OCI-LY3 (cell line): ENCODE results near the gene FMN1.

Experiments
- H2AFZ ChIP-seq: fragments of 200-600, 300-600 bp; shearing (Covaris generic); 2 replicates; pipeline ENCODE4 v1.6.0; 2014; ENCODE audit warnings: antibody characterized with exemption, low read depth, low read length
- H3K27ac ChIP-seq: fragments of 200-600, 300-600 bp; sonication (generic); 2 replicates; pipeline ENCODE4 v1.5.1; 2014; ENCODE audit warnings: mild to moderate bottlenecking, low read length, moderate library complexity, mixed read lengths
- H3K27me3 ChIP-seq: fragments of 200-600, 300-600 bp; sonication (generic); 2 replicates; pipeline ENCODE4 v1.6.1; 2014; ENCODE audit warnings: low read depth, low read length, mixed read lengths
- H3K36me3 ChIP-seq: fragments of 200-600, 300-600 bp; sonication (generic); replicated peaks from 2 replicates; pipeline ENCODE3; 2014; ENCODE audit warnings: low read depth, low read length, mixed read lengths
- H3K4me1 ChIP-seq: fragments of 300-600, 200-600 bp; sonication (generic); 2 replicates; pipeline ENCODE4 v1.6.1; 2014; ENCODE audit warnings: low read length, mixed read lengths
- H3K4me2 ChIP-seq: fragments of 200-600, 300-600 bp; sonication (generic); 2 replicates; pipeline ENCODE4 v1.6.1; 2014; ENCODE audit warnings: low read length, mixed read lengths
- H3K4me3 ChIP-seq: fragments of 300-600, 200-600 bp; sonication (generic); 2 replicates; pipeline ENCODE4 v1.5.1; 2014; ENCODE audit warnings: antibody characterized with exemption, mild to moderate bottlenecking, low read length, moderate library complexity
- H3K79me2 ChIP-seq: fragments of 300-600, 200-600 bp; shearing (Covaris generic); 2 replicates; pipeline ENCODE4 v1.6.1; 2014; ENCODE audit warnings: mild to moderate bottlenecking, low read length, mixed read lengths
- H3K9ac ChIP-seq: fragments of 300-600, 200-600 bp; shearing (Covaris generic); 2 replicates; pipeline ENCODE4 v1.6.0; 2014; ENCODE audit warnings: mild to moderate bottlenecking, low read length, moderate library complexity
- H3K9me3 ChIP-seq: fragments of 200-600, 300-600 bp; shearing (Covaris generic); 2 replicates; pipeline ENCODE4 v1.6.1; 2014; ENCODE audit warnings: low read length, mixed read lengths; ENCODE audit not compliant: insufficient read depth
- H4K20me1 ChIP-seq: fragments of 200-600, 300-600 bp; sonication (generic); 2 replicates; pipeline ENCODE4 v1.6.1; 2016; ENCODE audit warnings: low read length, mixed read lengths; ENCODE audit not compliant: insufficient read depth
- CTCF ChIP-seq: fragments of 200-600, 300-600 bp; sonication (generic); IDR thresholded peaks from 2 replicates; pipeline ENCODE4 v1.5.1; 2014; ENCODE audit warnings: antibody characterized with exemption, low read length, low read depth
- EZH2phosphoT487 ChIP-seq: fragments of 200-600 bp; shearing (Covaris generic); IDR thresholded peaks from 2 replicates; pipeline ENCODE4 v1.6.1; 2018; ENCODE audit warnings: antibody characterized with exemption, mixed run types, low read depth

The FMN1 gene

GRCh38 chr15:33068511-33068990, 126.0 kb downstream of the FMN1 start:
- H3K9ac ChIP-seq = no peak overlapping the region
- H3K4me1 ChIP-seq = no peaks in the 10 kb centered on the region

GRCh38 chr15:33068007-33068481, 126.5 kb downstream of the FMN1 start:
- Histone ChIP-seq H3K4me2 (peak overlapping the region; percentile 43), H3K4me3 (peak overlapping the region; percentile 49), H3K9ac (no peak overlapping the region), H4K20me1 (no peaks in the 10 kb centered on the region), H3K79me2 (no peaks in the 10 kb centered on the region), H3K27me3 (peaks cover 50% of the 10 kb centered on the region), H3K9me3 (no peaks in the 10 kb centered on the region), H3K27ac (no peak overlapping the region), H3K4me1 (no peaks in the 10 kb centered on the region), H2AFZ (0 out of 2 replicates have a peak overlapping the region, but pooled peaks have one; percentile 0), H3K36me3 (no peaks in the 10 kb centered on the region)
- no peak for TF ChIP-seq EZH2phosphoT487
- TF ChIP-seq CTCF = no peak

More at GRCh38 chr15:33068511-33068990, 126.0 kb downstream of the FMN1 start:
- Histone ChIP-seq H3K27me3 (peaks cover 49% of the 10 kb centered on the region), H4K20me1 (no peaks in the 10 kb centered on the region), H3K4me2 (no peak overlapping the region), H3K9me3 (no peaks in the 10 kb centered on the region), H3K79me2 (no peaks in the 10 kb centered on the region), H3K4me3 (no peak overlapping the region), H3K36me3 (no peaks in the 10 kb centered on the region), H2AFZ (0 out of 2 replicates have a peak overlapping the region, but pooled peaks have one; percentile 0), H3K27ac (no peak overlapping the region)
- TF ChIP-seq CTCF (no peak), EZH2phosphoT487 (no peak)

GRCh38 chr15:33067456-33067855, 127.1 kb downstream of the FMN1 start:
- H3K4me3 ChIP-seq = no peak overlapping the region

GRCh38 chr15:33066584-33066983, 127.9 kb downstream of the FMN1 start:
- TF ChIP-seq EZH2phosphoT487 (no peak), CTCF (no peak)
- Histone ChIP-seq H3K27ac (no peak overlapping the region), H3K4me1 (no peaks in the 10 kb centered on the region), H3K9ac (no peak overlapping the region), H3K9me3 (no peaks in the 10 kb centered on the region), H2AFZ (no peak overlapping the region), H3K4me2 (no peak overlapping the region), H3K27me3 (peaks cover 41% of the 10 kb centered on the region), H3K4me3 (no peak overlapping the region), H3K79me2 (no peaks in the 10 kb centered on the region), H3K36me3 (no peaks in the 10 kb centered on the region), H4K20me1 (no peaks in the 10 kb centered on the region)

More at GRCh38 chr15:33067456-33067855, 127.1 kb downstream of the FMN1 start:
- H4K20me1 ChIP-seq = no peaks in the 10 kb centered on the region
- peak overlapping the region; percentile 43 for H3K4me2 ChIP-seq
- H2AFZ ChIP-seq = 0 out of 2 replicates have a peak overlapping the region, but pooled peaks have one; percentile 0
- no peaks in the 10 kb centered on the region for H3K79me2 ChIP-seq
- no peaks in the 10 kb centered on the region for H3K9me3 ChIP-seq
- peaks cover 50% of the 10 kb centered on the region for H3K27me3 ChIP-seq
- no peak overlapping the region for H3K27ac ChIP-seq
- no peak overlapping the region for H3K9ac ChIP-seq
- H3K4me1 ChIP-seq = no peaks in the 10 kb centered on the region
- no peaks in the 10 kb centered on the region for H3K36me3 ChIP-seq
- TF ChIP-seq CTCF (no peak), EZH2phosphoT487 (no peak)
